HepG2 (cell line): ENCODE measurements around the gene OPRL1. TPM values are rescaled to one million over a fixed set of nuclear protein-coding genes. Genes with fewer than 3 reads are reported as not detected.

Experiments used
- ATRX ChIP-seq: sonication (generic); formaldehyde crosslinking; IDR thresholded peaks from 2 replicates; pipeline ENCODE4 v1.4.0; 2020; ENCODE audit warnings: missing genetic modification reagents, borderline replicate concordance
- CBX1 ChIP-seq: IDR thresholded peaks from one replicate; pipeline ENCODE4 v1.6.1; 2016; ENCODE audit warnings: antibody characterized with exemption, low read depth
- CBX2 ChIP-seq, 2 experiments: fragments of 200-600 bp in 1 of 2; sonication (generic); formaldehyde crosslinking in 1 of 2; IDR thresholded peaks; 2 replicates each; pipeline versions ENCODE4 v1.7.0 to v1.8.1; 2018 to 2022; ENCODE audit warnings: low read depth in 2 of 2, low read length in 1 of 2, mild to moderate bottlenecking in 1 of 2, missing genetic modification reagents in 1 of 2
- CREM ChIP-seq, 2 experiments: sonication (generic) in 1 of 2; formaldehyde crosslinking in 1 of 2; IDR thresholded peaks; 2 replicates each; pipeline versions ENCODE4 v1.4.0 to v1.6.1; 2016 to 2020; ENCODE audit warnings: antibody characterized with exemption in 1 of 2, mild to moderate bottlenecking in 1 of 2, missing genetic modification reagents in 1 of 2
- HHEX ChIP-seq: IDR thresholded peaks from 2 replicates; pipeline ENCODE4 v1.6.1; 2016; ENCODE audit warnings: control low read depth
- HIVEP1 ChIP-seq: sonication (generic); formaldehyde crosslinking; IDR thresholded peaks from 2 replicates; pipeline ENCODE4 v1.4.0; 2020; ENCODE audit warnings: mild to moderate bottlenecking, missing genetic modification reagents
- HMG20A ChIP-seq: IDR thresholded peaks from 2 replicates; pipeline ENCODE4 v1.6.1; 2016; ENCODE audit warnings: borderline replicate concordance
- HOXD1 ChIP-seq: sonication (generic); formaldehyde crosslinking; IDR thresholded peaks from 2 replicates; pipeline ENCODE4 v1.5.0; 2020; ENCODE audit warnings: missing genetic modification reagents
- SETDB1 ChIP-seq: sonication (generic); formaldehyde crosslinking; IDR thresholded peaks from 2 replicates; pipeline ENCODE4 v1.5.1; 2020; ENCODE audit warnings: missing genetic modification reagents, mild to moderate bottlenecking, borderline replicate concordance
- SOX6 ChIP-seq, 2 experiments: fragments of 450-650 bp in 1 of 2; sonication (generic) in 1 of 2; formaldehyde crosslinking in 1 of 2; IDR thresholded peaks; 2 replicates each; pipeline versions ENCODE4 v1.4.0 to v1.6.1; 2017 to 2020; ENCODE audit warnings: antibody characterized with exemption in 1 of 2, mild to moderate bottlenecking in 1 of 2, missing genetic modification reagents in 1 of 2
- TEAD3 ChIP-seq: optimal IDR thresholded peaks from 2 replicates; pipeline ENCODE3; 2016; ENCODE audit warnings: borderline replicate concordance
- ZFP90 ChIP-seq: sonication (generic); formaldehyde crosslinking; IDR thresholded peaks from 2 replicates; pipeline ENCODE4 v1.8.0; 2022; ENCODE audit warnings: missing genetic modification reagents, mild to moderate bottlenecking, inconsistent platforms, borderline replicate concordance
- ZNF292 ChIP-seq: sonication (generic); formaldehyde crosslinking; IDR thresholded peaks from 2 replicates; pipeline ENCODE4 v1.8.1; 2022; ENCODE audit warnings: mild to moderate bottlenecking, low read depth, missing genetic modification reagents, borderline replicate concordance
- ZNF30 ChIP-seq: sonication (generic); formaldehyde crosslinking; IDR thresholded peaks from 2 replicates; pipeline ENCODE4 v1.5.0; 2020; ENCODE audit warnings: mild to moderate bottlenecking, missing genetic modification reagents
- ZNF720 ChIP-seq: sonication (generic); formaldehyde crosslinking; IDR thresholded peaks from 2 replicates; pipeline ENCODE4 v1.4.0; 2020; ENCODE audit warnings: missing genetic modification reagents
- ZNF766 ChIP-seq: sonication (generic); formaldehyde crosslinking; IDR thresholded peaks from 2 replicates; pipeline ENCODE4 v1.5.0; 2020; ENCODE audit warnings: missing genetic modification reagents, borderline replicate concordance
- polyA plus RNA-seq, 8 experiments: library from polyadenylated mRNA; depleted of rRNA in 3 of 8; stranded (reverse) in 7 of 8; unstranded in 1 of 8; fragments of >200 nt; fragmentation: Illumina TruSeq in 4 of 8; extraction: Trizol in 4 of 8; gene quantifications; 2 replicates each; pipeline versions ENCODE4 v1.2.1 to v1.2.3, GENCODE V29; 2011 to 2016; ENCODE audit warnings: low read depth in 4 of 8, missing spikeins in 1 of 8, mixed read lengths in 1 of 8; ENCODE audit not compliant: insufficient read depth in 1 of 8
- total RNA-seq, 5 experiments: library from RNA; depleted of rRNA; stranded (reverse); fragments of >200 nt; fragmentation: Illumina TruSeq; extraction: Trizol; gene quantifications; 2 replicates each; pipeline ENCODE4 v1.2.3, GENCODE V29; 2016; ENCODE audit warnings: low read depth in 1 of 5
- TF ChIP-seq, protein P1 (sequence below): sonication (generic); formaldehyde crosslinking; IDR thresholded peaks from 2 replicates; pipeline ENCODE4 v1.4.0; 2020; ENCODE audit warnings: mild to moderate bottlenecking, missing genetic modification reagents
- TF ChIP-seq, protein P2 (sequence below): sonication (generic); formaldehyde crosslinking; IDR thresholded peaks from 2 replicates; pipeline ENCODE4 v1.4.0; 2020; ENCODE audit warnings: low read depth, mild to moderate bottlenecking, missing genetic modification reagents
- TF ChIP-seq, protein P3 (sequence below): IDR thresholded peaks from 2 replicates; pipeline ENCODE4 v1.6.1; 2016; ENCODE audit warnings: mild to moderate bottlenecking

Gene OPRL1
- total and polyA plus RNA-seq, 2 of the 13 experiments (the other 11 are each of a cell fraction or from before 2014, with no cell fraction given): 0.35 to 0.71 TPM

DNA sequence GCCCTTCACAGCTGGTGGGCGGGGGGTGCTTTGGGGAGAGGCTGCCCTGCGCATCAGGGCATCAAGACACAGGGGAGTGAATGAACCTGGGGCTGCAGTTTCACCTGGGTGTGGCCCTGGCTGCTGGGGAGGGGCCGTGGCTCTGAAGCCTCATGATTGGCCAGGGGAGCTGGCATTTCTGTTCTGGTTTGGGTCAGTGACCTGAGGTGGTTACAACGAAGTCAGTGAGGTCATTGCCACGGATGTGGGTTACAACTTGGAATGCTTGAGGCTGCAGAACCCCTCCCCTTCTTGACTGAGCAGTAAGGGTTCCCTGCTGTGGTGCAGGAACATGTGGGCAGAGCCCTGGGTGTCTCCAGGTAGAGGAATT is 13.9 kb upstream of the OPRL1 start (continued):
- TF ChIP-seq, protein P1, sequence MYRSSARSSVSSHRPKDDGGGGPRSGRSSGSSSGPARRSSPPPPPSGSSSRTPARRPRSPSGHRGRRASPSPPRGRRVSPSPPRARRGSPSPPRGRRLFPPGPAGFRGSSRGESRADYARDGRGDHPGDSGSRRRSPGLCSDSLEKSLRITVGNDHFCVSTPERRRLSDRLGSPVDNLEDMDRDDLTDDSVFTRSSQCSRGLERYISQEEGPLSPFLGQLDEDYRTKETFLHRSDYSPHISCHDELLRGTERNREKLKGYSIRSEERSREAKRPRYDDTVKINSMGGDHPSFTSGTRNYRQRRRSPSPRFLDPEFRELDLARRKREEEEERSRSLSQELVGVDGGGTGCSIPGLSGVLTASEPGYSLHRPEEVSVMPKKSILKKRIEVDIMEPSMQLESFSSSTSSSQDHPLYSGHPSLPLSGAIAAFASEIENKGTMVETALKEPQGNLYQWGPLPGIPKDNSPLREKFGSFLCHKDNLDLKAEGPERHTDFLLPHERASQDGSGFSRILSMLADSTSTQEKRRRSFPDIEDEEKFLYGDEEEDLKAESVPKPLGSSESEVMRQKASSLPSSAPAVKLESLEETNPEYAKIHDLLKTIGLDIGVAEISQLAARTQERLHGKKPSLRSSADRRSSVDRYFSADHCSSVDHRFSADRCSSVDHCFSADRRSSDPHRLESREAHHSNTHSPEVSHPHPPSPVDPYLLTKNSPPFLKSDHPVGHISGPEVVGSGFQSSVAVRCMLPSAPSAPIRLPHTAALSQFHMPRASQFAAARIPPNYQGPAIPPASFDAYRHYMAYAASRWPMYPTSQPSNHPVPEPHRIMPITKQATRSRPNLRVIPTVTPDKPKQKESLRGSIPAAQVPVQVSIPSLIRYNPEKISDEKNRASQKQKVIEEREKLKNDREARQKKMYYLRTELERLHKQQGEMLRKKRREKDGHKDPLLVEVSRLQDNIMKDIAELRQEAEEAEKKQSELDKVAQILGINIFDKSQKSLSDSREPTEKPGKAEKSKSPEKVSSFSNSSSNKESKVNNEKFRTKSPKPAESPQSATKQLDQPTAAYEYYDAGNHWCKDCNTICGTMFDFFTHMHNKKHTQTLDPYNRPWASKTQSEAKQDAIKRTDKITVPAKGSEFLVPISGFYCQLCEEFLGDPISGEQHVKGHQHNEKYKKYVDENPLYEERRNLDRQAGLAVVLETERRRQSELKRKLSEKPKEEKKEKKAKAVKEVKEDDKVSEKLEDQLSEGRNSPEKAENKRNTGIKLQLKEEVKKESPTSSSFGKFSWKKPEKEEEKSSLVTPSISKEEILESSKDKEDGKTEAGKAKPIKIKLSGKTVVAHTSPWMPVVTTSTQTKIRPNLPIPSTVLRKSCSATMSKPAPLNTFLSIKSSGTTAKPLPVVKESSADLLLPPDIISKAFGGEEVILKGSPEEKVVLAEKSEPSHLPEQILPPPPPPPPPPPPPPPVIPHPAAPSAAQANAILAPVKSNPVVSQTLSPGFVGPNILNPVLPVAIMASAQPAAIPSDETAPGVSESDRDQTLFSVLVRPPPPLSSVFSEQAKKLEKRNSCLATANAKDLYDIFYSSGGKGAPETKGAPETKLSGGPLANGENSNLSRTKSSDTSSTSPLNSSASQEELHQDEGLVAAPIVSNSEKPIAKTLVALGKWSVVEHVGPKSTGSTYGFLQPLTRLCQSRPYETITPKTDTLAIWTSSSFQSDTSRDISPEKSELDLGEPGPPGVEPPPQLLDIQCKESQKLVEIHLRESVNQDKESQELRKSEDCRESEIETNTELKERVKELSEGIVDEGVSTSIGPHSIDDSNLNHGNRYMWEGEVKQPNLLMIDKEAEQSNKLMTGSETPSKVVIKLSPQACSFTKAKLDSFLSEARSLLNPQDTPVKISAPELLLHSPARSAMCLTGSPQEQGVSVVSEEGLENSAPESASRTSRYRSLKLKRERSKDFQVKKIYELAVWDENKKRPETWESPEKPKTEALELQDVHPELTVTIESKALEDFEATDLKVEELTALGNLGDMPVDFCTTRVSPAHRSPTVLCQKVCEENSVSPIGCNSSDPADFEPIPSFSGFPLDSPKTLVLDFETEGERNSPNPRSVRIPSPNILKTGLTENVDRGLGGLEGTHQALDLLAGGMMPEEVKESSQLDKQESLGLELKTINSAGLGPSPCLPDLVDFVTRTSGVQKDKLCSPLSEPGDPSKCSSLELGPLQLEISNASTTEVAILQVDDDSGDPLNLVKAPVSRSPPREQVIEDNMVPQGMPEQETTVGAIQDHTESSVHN (CRISPR knock-in tag): no peak
- TF ChIP-seq HMG20A (CRISPR knock-in tag) (no peak), HIVEP1 (CRISPR knock-in tag) (0 out of 2 replicates have a peak, but pooled peaks have one; percentile 36), CBX2 (IDR thresholded peaks at IDR 0.05; ENCODE audit: low read depth, low read length) (no peak), CBX2 (CRISPR knock-in tag; IDR thresholded peaks at IDR 0.05; ENCODE audit: low read depth) (no peak), CREM (IDR thresholded peaks at IDR 0.05) (no peak), CREM (CRISPR knock-in tag; IDR thresholded peaks at IDR 0.05) (no peak), ZNF292 (CRISPR knock-in tag) (no peak), ATRX (no peak), HHEX (CRISPR knock-in tag) (no peak), CBX1 (no peak), SOX6 (IDR thresholded peaks at IDR 0.05) (no peak), SOX6 (CRISPR knock-in tag; IDR thresholded peaks at IDR 0.05) (peak; percentile 40), ZNF766 (no peak), SETDB1 (CRISPR knock-in tag) (no peak), TEAD3 (CRISPR knock-in tag) (peak; percentile 20), ZNF720 (no peak), HOXD1 (no peak), ZNF30 (CRISPR knock-in tag) (no peak), ZFP90 (no peak)
- TF ChIP-seq, protein P2, sequence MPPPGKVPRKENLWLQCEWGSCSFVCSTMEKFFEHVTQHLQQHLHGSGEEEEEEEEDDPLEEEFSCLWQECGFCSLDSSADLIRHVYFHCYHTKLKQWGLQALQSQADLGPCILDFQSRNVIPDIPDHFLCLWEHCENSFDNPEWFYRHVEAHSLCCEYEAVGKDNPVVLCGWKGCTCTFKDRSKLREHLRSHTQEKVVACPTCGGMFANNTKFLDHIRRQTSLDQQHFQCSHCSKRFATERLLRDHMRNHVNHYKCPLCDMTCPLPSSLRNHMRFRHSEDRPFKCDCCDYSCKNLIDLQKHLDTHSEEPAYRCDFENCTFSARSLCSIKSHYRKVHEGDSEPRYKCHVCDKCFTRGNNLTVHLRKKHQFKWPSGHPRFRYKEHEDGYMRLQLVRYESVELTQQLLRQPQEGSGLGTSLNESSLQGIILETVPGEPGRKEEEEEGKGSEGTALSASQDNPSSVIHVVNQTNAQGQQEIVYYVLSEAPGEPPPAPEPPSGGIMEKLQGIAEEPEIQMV: no peak
- TF ChIP-seq, protein P3, sequence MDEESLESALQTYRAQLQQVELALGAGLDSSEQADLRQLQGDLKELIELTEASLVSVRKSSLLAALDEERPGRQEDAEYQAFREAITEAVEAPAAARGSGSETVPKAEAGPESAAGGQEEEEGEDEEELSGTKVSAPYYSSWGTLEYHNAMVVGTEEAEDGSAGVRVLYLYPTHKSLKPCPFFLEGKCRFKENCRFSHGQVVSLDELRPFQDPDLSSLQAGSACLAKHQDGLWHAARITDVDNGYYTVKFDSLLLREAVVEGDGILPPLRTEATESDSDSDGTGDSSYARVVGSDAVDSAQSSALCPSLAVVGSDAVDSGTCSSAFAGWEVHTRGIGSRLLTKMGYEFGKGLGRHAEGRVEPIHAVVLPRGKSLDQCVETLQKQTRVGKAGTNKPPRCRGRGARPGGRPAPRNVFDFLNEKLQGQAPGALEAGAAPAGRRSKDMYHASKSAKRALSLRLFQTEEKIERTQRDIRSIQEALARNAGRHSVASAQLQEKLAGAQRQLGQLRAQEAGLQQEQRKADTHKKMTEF (CRISPR knock-in tag): no peak
